NCI-H524 (cell line): ENCODE measurements around the gene OSBPL2.

Source experiments
- DNase-seq, 2 experiments: peaks; one replicate each; lab custom pipeline; 2025; lab: John Stamatoyannopoulos, UW

OSBPL2 gene

DNA sequence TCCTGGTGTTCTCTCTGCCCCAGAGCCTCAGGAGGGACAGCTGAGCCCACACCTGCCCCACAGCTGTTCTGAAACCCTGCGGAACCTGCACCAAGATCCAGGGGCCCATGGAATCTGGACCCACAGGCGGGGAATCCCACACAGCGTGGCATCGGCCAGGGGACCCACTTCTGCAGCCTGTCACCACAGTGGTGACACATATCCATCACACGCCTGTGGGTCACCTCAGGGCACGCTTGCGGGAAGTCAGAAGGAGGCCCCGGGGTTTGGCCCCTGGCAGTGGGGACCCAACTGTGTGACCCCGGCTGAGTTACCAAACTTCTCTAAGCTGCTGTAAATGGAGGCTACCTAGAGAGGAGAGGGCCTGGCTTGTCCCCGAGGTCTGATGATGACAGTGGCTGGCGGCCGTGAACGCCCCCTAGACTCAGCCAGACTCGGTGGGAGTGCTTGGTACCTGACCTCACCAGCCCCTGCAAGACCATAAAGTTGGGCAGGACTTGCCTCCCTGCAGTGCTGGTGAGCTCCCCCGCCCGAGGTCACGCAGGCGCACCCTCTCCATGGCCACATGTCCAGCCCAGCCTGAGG lies 16.0 kb upstream of the OSBPL2 start:
- DNase-seq: no peak

DNA sequence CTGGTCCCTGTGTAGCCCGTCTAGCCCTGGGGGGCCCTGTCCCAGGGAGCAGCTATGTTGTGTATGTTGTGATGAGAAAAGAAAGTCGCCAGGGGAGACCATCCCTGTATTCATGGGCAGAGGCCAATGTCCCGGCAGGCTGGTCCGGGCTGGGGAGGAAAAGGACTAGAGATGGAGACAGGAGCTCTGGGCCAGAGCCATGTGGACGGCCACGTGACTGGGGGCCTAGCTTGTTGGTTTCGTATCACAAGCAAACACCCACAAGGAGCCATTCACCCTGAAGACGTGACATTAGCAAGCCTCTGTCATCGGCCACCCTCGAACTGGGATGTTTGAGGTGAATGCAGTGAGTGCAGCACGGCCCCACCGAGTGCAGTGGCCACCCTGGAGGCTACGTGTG lies 15.3 kb upstream of the OSBPL2 start:
- no peak for DNase-seq

GRCh38 chr20:62223571-62223970 lies 14.8 kb upstream of the OSBPL2 start:
- DNase-seq: no peak

GRCh38 chr20:62224113-62224855 lies 14.0 kb upstream of the OSBPL2 start:
- no peak for DNase-seq

- no peak for DNase-seq
Observed at GRCh38 chr20:62225026-62225425, 13.3 kb upstream of the OSBPL2 start.

- DNase-seq: no peak
Observed at GRCh38 chr20:62225820-62226635, 12.3 kb upstream of the OSBPL2 start.

DNA sequence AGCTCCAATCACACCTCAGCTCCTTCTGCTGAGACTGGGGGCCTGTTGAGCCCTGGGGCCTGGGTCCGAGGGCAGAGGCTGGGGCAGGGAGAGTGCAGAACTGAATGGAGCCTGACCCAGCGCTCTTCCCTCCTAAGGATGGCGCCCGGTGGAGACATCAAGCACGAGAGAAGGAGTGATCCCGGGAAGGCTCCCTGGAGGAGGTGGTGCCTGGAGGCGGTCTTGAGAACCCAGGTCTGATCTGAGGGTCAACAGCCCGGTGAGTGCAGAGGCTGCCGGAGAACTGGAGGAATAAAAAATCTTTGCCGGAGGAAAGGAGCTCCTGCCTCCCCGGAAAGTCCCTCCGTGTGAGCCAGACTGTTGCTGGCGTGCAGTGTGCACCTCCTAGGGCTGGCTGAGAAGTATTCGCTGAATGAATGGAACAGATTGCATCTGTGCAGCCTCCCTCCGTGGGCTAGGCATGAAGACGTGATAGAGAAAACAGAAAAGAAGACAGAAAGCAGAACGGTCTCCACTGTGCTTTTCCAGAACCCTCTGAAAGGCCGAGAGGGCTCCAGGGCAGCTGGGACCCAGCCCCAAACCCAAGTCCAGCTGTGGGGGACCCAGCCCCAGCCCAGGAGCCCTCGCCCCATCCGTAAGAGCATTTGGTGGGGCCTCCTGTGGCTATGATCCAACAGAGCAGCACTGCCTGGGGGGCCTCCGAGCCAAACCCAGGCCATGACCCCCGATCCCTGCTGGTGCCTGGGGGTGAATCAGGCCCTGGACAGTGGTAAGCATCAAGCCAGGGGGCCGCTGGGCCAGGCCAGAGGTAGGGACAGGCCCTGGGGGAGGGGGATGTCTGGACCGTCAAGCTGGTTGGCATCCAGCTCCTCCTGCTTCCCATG lies 11.4 kb upstream of the OSBPL2 start:
- DNase-seq: no peak

- DNase-seq: no peak
Observed at GRCh38 chr20:62227591-62227976, 10.7 kb upstream of the OSBPL2 start.

GRCh38 chr20:62227977-62228958 lies 10.1 kb upstream of the OSBPL2 start:
- no peak for DNase-seq

DNA sequence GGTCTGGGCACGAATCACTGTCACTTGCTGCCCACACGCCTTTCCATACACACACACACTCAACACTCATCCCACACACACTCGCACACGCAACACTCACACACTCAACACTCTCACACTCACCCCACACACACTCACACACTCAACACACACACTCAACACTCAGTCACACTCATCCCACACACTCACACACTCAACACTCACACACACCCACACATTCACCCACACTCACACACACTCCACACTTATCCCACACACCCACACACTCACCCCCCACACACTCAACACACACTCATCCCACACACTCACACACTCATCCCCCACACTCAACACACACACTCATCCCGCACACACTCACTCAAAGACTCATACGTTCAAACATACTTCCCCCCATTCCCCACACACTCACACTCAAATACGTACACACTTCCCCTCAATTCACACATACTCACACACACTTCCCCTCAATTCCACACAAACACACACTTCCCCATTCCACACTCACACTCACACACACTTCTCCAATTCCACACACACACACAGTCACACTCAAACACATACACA lies 9.3 kb upstream of the OSBPL2 start:
- DNase-seq: no peak

- no peak for DNase-seq
Observed at GRCh38 chr20:62229667-62230066, 8.7 kb upstream of the OSBPL2 start.

DNA sequence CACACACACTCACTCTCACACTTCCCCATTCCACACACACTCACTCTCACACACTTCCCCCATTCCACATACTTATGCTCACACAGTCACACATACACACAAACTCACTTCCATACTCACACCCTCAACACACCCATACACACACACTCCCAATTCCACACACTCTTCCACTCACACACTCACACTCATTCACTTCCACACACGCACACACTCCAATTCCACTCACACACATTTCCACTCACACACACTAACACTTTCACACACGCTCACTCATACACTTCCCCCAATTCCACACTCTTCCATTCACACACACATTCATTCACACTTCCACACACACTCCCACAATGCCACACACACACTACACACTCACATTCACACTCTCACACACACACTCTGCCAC lies 8.0 kb upstream of the OSBPL2 start:
- no peak for DNase-seq

DNA sequence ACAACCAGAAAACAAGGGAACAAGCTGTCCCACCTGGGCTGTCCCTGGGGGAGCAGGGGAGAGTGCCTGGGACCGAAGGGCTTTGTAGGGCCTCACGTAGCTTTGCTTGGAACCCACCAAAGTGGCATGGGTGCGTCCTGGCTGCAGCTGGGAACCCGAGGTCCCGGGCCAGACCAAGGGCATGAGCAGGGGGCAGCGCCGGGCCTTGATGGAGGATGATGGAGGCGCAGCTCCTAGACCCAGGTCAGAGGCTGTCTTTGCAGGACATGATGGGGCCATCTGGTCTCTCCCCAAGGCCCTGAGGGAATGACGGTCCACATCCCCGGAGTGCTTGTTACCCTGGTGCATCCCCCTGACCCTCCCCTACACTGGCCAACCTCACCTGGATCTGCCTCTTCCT lies 7.6 kb upstream of the OSBPL2 start:
- DNase-seq: no peak

- no peak for DNase-seq
Observed at GRCh38 chr20:62231292-62231691, 7.0 kb upstream of the OSBPL2 start.

DNA sequence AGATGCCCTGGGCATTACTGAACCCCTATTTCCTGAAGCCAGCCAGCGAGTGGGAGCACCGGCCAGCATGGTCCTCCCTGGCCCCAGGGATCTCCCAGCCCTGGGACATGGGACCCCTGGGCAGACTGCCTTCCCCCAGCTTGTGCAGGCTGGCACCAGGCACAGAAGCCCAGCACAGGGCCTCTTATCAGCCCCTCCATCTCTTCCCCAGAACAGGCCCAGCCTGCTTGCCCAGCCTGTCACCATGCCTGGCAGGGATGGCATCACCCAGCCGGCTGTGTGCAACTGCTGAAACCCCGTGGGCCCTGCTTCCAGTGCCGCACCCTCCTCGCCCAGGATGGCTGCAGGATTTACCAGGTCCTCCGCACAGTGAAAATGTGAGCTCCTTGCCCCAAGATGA lies 6.1 kb upstream of the OSBPL2 start:
- no peak for DNase-seq

DNA sequence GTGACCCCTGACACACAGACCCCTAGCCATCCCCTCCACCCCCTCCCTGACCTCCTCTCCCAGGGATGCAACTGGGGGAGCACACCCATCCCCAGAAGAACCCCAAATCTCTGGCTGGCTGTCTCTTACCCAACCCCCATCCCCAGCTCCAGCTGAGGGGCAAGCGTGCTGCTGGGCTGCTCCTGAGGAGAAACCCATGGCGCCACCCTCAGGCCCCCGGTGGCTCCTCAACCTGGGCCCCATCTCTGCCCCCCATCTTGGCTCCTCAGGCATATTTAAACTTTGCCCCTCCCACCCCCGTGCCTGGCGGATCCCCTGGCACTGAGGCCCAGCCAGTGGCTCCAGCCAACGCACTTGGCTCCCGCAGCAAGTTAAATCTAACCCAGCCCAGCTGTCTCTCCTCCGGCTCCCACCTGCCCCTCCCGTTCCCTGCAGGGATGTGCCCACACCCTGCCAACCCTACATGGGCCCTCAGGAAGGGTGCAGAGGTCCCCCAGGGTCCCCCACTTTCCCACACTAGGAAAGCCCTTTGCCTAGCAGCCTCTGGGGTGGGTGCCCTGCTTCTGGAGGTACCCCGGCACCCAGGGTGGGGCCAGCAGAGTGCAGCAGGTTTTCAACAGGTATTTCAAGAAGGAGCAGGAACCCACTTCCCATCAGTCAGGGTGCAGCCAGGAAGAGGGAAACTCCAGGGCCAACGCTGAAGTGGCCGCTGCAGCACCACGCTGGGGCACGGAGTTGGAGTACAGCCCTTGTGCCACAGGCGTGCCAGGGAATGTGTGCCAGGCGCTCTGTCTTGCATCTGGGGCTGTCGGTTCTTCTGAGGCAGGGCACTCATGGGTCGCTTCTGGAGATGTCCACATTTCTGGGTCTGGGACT lies 5.3 kb upstream of the OSBPL2 start:
- no peak for DNase-seq

- no peak for DNase-seq
Observed at GRCh38 chr20:62233684-62234083, 4.6 kb upstream of the OSBPL2 start.

DNA sequence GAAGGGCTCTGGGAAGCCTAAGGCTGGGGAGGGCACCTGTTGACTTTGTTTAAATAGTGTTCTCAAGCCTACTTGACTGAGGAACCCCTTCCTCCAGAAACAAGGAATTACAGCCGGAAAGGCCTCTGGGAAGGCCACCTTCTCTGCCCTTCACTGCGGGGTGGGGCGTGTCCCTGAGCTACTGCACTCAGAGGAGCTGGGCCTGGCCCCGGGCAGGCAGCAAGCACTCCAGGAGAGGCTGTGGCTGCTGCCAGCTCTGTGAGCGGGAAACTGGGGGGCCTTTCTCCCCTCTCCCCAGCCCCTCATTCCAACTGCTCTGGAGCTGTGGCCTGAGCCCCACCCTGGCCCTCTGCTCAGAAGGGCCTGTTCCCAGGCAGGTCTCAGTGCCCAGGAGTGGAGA lies 4.0 kb upstream of the OSBPL2 start:
- no peak for DNase-seq

- no peak for DNase-seq
Observed at GRCh38 chr20:62235001-62235776, 3.1 kb upstream of the OSBPL2 start.
